RPMI7951 (cell line): ENCODE measurements around the gene TMEM209. TPM values are rescaled to one million over a fixed set of nuclear protein-coding genes. Genes with fewer than 3 reads are reported as not detected.
"Not testable (repeated sequence)": the region's sequence is repeated elsewhere in the genome, so short reads cannot be mapped to it uniquely, and the experiment has no call there.

Experiments
- DNase-seq: peaks from one replicate; pipeline ENCODE4 v3.0.0-alpha.2; 2012; ENCODE audit warnings: low read depth
- total RNA-seq: library from RNA; depleted of rRNA; stranded (reverse); fragments of >200 nt; shearing (Covaris generic); gene quantifications from 2 replicates; pipeline ENCODE4 v1.2.3, GENCODE V29; 2014

Gene TMEM209
- total RNA-seq, 1 experiment from 2014 or later = 26.7 TPM

DNA sequence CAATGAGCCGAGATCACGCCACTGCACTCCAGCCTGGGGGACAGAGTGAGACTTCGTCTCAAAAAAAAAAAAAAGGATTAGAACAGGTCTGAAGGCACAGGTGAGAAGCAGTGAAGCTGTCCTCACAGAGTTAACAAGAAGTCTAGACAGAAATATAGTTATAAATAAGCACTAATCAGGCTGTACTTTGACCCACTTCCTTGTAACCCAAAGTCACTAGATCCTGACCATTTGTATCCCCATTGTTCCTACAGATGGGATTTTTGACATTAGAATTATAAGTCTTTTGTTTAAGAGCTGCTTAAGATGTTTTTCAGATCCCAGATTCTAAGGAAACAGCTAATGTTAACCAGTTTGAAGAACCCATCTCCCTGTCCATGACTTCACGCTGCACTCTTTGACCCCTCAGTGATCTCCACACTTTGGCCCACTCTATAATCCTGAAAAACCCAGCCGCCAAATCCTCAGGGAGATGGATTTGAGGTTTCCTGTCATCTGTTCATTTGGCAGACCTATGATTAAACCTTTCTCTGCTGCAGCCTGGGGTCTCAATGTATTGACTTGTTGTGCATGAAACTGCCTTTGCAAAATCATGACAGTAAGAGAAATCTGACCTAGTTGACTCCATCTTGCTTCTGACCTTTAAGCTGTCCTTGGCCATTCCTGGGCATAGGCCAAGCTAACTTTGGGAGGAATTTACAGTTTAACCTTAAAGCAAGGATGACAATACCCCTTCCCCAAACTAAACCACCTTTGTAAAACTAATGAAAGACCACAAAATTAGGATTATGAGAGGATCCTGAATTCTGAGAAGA, 13.8 kb upstream of the TMEM209 start:
- DNase-seq = no peak

DNA sequence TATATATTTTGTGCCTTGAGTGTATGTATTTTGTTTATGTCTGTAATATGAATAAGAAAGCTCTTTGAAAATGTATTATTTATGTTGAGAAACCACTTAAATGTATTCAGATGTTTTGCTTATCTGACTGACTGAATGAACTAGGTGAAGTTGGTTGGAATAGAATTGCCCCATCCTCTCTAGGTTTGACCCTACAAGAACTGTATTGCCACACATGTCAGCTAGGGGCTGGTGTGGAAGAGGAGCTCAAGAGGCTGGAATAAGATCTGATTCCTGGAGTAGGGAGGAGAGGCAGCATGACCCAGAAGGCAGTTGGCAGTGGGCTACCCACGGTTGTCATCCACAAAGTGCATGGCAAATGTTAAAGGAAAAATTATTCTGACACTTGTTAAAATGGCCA, 11.5 kb upstream of the TMEM209 start:
- DNase-seq = no peak

DNA sequence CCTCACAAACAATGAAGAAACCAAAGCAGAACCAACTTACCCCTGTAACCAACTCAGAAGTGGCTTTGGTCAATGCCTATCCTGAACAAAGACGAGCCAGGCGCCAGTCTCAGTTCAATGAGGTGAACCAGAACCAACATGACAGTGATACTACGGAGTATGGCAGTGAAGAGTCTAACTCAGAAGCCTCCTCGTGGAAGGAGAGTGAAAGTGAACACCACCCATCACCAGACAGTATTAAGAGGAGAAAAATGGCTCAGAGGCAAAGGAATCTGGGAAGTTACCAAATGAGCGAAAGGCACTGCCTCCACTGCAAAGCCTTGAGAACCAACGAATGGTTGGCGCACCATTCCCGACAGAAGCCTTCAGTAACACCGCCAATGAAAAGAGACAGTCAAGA, 10.8 kb upstream of the TMEM209 start:
- no peak for DNase-seq

DNA sequence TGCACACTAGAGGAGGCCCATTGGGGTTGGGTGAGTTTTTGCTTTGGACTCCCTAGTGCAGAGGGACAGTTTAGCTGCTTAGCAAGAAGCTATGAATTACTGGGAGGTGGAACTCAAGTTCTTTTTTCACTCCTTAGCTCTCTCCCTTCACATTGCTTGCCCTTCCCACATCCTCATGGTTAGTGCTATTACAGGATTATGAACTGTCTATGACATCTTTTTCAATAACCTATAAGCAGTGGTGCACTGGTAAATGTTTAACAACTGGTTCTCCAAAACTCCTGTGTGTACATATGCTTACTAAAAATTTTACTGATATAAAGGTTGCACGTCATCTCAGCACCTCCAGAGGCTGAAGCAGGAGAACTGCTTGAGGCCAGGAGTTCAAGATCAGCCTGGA, 8.6 kb upstream of the TMEM209 start:
- DNase-seq = no peak

DNA sequence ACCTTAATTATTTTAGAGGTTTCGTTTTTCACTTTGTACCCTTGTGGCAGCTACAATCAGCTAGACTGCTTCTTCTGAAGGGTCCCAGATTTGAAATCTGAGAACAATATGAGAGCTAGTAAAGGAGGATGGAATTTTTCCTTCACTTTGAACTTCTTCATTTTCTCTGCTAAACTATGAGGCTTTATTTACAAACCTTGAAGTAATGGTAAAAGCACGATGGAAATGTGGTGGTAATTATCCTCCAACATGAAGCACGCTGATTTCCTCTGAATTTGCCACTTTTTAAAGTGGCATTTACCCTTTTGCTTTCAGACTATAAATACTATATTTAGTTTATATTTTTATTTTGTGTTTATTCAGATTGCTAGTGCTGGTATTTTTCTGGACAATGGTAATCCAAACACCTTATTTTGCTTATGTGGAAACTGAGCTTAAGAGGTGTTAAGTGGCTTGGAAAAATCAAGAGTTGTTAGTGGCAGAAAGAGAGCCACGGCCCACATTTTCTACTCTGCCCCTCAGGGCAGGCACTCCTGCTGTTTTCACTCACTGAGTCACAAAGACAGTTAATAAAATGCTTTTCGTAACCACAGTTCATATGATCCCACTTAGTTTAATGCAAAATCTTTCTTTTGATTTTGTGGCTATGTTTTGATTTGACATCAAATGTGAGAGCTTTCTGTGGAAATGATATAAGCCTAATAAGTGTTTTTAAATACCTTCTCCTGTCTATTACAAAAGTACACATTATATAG, 5.2 kb upstream of the TMEM209 start:
- DNase-seq = peak; percentile 79

DNA sequence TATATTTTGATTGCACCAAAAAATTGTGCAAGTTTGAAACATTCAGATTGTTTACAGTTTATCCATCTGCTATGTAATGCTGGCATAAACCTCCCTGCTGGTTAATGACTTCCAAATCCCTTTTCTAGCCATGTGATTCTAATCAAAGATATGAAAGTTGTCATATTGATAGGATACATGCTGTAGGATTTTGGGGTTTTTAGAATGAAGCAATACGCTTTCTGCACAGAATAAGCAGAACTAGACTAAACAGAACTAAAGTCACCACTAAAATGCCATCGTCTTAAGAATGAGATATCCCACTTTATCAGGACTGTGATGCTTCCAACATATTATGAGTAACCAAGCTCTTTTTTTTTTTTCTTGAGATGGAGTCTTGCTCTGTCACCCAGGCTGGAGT, 3.3 kb upstream of the TMEM209 start:
- no peak for DNase-seq

DNA sequence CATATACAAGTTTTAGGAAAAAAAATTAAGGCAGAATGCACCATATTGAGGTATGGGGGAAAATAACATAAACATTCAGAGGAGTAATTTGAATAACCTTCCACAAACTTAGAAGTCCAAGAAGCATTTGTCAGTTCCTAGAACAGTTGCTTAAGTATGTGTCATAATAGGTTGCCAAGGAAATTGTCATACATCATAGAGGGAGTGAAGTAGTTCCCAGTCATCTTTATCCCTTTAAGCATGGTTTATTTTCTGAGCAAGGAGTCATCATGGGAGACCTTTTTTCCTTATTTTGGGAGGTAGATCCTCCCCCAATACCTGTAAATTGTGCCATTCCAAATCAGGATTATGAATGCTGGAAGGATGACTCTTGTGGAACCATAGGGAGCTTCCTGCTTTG, 2.4 kb upstream of the TMEM209 start, which contains the start of gene SSMEM1:
Gene SSMEM1, plus strand, starts transcription at position 219 of the 400 bp plus-strand sequence. Its CDS starts 51 bp downstream, at position 270.
- peak; percentile 41 for DNase-seq

DNA sequence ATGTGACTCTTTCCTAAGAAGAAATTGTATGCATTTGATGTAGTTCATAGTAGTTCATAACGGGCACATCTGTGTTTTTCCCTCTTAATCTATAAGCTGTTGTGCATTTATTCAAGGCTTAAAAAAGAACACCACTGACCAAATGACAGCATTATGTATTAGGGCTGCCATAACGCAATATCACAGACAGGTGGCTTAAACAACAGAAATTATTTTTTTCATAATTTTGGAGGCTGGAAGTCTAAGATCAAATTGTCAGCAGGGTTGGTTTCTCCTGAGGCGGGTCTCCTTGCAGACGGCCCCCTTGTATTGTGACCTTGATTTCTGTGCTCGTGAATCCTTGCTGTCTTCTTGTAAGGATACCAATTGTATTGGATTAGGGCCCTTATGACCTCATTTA, 1.8 kb upstream of the TMEM209 start:
- no peak for DNase-seq

DNA sequence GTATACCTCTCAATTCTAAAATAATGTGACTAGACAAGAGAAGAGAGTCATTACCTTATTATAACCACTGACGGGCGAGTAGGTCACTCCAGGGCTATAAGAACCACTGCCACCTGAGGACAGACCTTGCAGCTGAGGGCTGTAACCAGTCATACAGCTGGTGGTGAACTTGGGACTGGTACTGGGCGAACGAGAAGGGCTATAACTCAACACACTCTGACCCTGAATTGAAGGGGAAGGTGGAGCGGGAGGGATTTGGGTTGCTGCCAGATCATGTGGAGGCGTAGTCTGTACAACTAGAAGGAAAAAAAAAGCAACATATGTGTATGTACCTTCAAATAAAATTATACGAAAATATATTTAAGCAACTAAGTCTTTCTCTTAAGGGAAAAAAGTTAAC, 3.4 kb downstream of the TMEM209 start:
- no peak for DNase-seq

DNA sequence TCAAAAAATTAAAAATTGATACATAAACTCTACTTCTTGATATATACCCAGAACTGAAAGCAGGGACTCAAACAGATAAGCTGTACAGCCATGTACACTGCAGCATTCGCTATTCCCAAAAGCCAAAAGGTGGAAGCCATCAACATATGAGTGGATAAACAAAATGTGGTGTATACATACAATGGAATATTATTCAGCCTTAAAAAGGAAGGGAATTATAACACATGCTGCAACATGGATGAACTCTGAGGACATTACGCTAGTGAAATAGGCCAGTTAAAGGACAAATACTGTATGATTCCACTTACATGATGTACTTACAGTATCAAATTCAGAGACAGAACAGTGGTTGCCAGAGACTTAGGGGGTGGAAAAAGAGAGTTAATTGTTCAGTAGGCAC, 8.1 kb downstream of the TMEM209 start:
- no peak for DNase-seq

DNA sequence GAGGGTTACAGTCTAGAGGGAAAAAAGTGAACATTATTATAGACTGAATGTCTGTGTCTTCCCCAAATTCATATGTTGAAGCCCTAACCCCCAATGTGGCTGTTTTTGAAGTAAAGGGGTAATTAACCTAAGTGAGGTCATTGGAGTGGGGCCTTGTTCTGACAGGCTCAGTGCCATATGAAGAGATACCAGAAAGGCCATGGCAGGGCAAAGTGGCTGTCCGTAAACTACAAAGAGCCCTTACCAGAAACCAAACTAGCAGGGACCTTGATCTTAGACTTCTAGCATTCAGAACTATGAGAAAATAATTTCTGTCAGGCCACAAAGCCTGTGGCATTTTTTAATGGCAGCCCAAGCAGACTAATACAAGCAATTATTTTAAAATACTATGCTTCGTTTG, 8.7 kb downstream of the TMEM209 start:
- DNase-seq = no peak

DNA sequence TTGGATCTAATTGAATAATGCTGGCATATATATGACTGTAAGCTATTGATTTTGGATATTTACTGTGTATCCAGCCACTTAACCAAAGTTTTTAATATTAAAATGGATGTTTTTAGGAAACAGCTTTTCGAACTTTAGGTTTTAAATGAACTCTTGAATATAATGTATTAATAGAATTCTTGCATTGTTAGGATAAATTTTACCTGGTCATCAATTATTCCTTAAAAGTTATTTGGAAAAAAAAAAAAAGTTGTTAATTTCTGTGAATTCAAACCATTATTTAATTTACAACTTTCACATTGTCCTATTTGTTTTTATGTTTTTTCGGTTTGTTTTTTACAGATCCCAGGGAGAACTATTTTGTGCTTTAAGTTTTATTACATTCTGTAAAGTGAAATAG, 9.8 kb downstream of the TMEM209 start:
- DNase-seq = no peak

DNA sequence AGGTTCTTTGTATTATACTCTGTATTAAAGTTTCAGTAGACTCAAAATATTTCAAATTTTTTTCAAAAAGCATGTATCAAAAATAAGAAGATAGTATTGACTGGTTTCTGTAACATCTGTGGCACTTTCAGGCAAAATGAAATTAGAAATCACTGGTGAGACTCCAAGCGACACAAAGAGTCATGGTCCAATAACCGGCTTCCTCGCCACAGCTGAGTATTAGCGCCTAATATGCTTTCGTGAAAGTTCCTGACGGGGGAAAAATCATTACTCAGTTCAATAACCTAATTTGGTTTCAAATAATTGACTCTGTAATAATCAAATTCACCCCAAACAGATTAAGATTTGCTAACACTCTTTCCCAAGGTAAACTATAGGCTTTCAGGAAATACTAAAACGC, 13.4 kb downstream of the TMEM209 start:
- DNase-seq = no peak

DNA sequence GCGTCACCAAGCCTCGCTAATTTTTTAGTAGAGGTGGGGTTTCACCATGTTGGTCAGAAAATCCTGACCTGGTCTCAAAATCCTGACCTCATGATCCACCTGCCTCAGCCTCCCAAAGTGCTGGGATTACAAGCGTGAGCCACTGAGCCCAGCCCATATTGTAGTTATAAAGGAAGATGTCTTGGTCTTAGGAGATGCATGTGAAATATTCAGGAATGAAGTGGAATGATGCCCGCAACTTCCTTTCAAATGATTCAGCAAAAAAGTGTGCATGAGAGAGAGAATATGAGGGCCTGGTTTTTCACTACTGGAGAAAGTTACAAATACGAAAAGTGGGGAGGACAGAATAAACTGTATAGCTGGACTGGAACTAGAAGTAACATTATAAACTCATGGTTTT, 15.9 kb downstream of the TMEM209 start:
- DNase-seq = no peak

DNA sequence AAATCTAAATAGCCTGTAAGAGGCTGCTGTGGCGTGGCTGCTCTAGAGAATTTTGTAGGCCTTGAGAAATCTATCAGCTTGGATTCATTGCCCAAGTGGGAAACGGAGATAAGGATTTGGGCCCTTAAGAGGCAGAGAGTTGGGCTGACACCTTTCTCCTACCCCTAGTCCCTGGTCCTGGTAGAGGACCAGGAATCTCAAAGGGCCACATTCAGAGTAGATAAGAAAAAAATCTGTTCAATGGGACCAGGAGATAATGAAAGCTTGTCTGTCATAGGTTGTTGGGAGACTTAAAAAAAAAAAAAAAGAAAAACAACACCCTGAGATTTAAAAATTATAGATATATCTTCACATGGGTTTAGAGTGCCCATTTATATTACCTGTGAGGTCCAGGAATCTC, 17.8 kb downstream of the TMEM209 start:
- no peak for DNase-seq

DNA sequence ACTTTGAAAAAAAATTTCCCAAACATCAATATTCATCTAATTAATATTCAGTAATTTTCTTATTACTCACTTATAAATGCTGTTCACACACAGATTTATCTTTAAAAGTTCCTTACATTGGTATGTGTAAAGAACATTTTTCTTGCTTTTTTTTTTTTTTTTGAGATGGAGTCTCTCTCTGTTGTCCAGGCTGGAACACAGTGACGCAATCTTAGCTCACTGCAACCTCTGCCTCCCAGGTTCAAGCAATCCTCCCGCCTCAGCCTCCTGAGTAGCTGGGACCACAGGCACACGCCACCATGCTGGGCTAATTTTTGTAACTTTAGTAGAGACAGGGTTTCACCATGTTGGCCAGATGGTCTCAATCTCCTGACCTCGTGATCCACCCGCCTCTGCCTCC, 20.9 kb downstream of the TMEM209 start:
- DNase-seq = not testable (repeated sequence)

DNA sequence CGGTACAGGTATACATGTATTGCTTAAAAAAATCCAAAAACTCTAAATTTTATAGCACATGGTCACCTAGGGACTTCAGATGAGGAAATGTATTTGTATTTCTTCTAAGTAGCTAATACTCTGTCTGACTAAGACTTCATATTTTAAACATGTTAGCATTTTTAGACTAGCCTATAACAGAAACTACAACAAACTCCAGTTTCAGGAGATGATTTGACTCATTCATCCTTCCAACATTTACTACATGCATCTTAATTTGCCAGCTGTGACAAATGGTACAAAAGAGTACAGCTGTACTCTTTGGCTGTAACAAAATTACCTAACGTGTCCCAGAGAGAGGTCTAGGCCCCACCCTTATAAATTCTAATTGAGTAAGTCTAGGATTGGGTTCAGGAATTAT, 22.2 kb downstream of the TMEM209 start:
- DNase-seq = no peak

DNA sequence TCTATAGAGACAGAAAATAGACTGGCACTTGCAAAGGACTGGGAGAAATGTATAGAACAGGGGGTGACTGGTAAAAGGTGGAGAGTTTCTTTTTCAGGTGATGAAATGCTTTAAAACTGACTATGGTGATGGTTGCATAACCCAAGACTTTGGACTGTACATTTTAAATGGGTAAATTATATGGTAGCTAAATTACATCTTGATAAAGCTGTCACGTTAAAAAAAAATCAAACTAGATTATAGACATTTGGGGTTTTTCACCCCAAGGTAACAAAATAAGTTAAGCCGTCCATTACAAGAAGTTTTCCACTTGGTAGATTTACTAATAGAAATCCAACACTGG, 24.0 kb downstream of the TMEM209 start:
- DNase-seq = no peak

DNA sequence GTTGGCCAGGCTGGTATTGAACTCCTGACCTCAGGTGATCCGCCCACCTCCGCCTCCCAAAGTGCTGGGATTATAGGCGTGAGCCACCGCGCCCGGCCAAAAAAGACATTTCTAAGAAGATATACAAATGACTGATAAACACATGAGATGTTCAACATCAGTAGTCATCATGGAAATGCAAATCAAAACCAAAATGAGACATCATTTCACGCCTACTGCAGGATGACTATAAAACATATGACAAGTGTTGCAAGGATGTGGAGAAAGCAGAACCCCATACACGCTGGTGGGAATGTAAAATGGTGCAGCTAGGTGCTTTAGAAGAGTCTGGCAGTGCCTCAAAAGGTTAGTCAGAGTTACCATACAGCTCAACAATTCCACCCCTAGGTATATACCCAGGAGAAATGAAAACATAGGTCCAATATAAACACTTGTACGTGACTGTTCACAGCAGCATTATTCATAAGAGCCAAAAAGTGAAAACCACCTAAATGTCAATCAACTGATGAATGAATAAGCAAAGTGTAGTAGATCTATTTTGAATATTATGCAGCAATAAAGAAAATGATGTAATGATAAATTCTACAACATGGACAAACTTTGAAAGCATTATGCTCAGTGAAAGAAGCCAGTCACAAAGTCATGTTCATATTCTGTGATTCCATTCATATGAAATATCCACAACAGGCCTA, 24.5 kb downstream of the TMEM209 start:
- peak; percentile 25 for DNase-seq

DNA sequence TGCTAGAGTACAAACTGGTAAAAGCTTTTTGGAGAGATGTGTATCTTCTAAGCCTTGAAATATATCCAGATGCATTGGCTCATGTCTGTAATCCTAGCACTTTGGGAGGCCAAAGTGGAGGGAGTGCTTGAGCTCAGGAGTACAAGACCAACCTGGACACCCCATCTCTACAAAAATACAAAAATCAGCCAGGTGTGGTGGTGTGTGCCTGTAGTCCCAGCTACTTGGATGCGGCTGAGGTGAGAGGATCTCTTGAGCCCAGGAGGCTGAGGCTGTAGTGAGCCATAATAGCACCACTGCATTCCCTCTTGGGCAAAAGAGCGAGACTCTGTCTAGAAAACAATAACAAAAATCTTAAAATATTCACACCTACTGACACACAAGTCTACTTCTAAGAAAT, 25.6 kb downstream of the TMEM209 start:
- DNase-seq = no peak

DNA sequence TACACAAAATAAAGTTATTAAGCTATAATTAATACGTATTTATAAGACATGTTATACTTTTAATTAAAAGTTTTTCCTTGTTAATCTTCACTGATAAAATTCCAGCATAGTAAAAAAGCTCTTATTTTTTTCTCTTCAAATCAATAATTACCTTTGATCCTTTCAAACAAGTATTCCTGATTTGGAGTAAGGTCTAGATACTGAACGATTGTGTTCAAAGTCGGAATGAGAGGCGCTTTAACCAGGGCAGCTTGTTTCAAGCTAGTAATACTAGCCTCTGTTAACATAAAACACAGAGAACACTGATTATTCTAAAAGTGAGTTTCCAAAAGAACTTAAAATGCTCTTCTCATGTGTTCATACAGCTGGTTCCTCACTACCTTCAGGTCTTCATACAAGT, 27.0 kb downstream of the TMEM209 start:
- no peak for DNase-seq

DNA sequence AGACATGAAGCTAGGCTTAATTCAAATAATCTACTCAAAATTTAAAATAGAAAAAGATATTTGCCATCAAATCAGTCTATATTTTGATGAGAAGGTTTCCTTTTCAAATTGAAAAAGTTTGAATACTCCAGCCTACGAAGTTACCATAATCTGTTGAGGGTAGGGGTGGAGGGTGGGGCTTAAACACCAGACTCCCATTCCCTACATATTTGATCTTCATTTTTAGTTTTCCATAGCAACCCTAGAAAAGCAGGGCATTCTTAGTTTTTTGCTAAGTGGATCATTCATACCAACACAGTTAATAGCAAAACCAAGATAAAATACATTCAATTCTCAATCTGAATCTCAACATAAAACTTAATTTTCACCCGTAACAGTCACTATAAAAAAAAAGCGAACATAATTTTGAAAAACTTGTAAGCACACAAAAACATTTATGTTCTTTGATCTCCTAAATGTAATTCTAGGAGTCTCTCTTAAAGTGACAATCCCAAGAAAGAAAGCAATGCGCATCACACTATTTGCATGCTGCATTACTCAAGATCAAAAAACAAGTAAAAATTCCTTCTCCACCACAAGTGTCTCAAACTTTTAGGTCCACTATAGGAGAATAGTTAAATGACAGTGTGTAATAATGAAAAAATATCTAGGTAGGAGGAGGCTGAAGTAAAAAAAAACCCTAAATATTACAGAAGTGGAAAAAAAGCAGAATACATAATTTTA, 30.8 kb downstream of the TMEM209 start:
- DNase-seq = no peak
